PC-9 (cell line): Measurements from ENCODE around the gene SLC7A10.

Experiments used
- CTCF ChIP-seq: fragments of 200-600 bp; sonication (generic); conservative IDR thresholded peaks from 2 replicates; pipeline ENCODE4 v1.6.1; 2017; ENCODE audit warnings: mixed run types, antibody characterized with exemption, mild to moderate bottlenecking, moderate library complexity
- EZH2 ChIP-seq: fragments of 200-600 bp; sonication (generic); IDR thresholded peaks from 2 replicates; pipeline ENCODE4 v1.8.0; 2017; ENCODE audit warnings: antibody characterized with exemption, low read depth

DNA sequence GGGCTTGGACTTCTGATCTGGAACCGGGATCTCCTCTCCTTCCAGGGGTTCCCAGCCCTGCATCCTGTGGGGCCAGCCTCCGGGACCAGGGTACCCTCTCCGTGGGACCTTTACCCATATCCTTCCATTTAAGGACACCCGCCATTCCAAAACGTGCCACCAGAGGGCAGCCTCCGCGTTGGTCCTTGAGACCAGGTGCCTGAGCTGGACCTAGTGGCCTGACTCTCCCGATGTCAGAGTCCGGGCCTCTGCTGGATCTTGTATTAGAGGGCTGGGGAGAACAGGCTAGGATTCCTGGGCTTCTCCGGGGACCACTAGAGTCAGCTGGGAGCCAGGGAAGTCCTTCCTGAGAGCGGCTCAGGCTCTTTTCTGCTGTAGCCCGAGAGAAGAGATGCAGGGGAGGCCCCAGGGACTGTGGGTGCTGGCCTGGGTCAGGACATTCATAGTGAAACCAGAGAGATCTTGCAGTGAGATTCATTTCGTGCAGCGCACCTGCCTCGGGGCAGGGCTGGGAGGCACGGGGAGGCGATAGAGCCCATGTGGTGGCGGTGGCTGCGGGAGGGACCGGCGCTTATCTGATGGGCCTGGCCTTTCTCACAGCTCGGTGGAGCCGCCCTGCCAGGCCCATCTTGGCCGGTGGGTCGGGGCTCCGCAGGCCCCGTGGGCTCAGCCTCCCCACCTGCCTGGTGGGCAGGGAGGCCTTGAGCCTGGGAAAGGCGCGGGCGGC lies 9.8 kb upstream of the SLC7A10 start:
- TF ChIP-seq EZH2, result no peak
- peak; percentile 94 for TF ChIP-seq CTCF
